ENCODE data around the gene KDM4F. TPM values are rescaled to one million over a fixed set of nuclear protein-coding genes. Genes with fewer than 3 reads are reported as not detected.
"Not testable (repeated sequence)": the region's sequence is repeated elsewhere in the genome, so short reads cannot be mapped to it uniquely, and the experiment has no call there.

KDM4F gene
- total and polyA plus RNA-seq, 2 of the 8 experiments (the other 6 are each of a cell fraction or from before 2014, with no cell fraction given): not detected

DNA sequence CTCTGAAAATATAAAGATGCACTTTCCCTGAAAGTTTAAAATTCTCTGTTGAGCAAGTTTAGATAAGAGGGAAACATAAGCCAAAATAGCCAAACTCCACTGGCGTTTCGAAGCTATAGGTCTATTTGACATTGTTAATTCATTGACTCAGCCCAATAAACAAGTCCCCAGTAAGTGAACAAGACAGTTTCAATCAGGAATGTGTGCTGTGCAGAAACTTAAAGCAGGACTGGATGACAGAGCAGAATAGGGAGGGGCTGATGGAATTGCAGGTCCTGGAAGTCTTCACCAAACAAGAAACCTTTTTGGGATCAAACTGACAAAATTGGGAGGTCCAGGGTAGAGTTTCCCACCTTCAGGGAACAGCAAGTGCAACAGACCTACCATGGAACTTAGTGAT is 33.1 kb upstream of the KDM4F start:
- ChIA-PET CTCF (ENCODE audit: partially characterized antibody) (interaction anchor here (0.6 kb wide), 1 partner anchor 104 kb away, joined by 3 read pairs; no protein-coding TSS in a partner anchor), POLR2A (ENCODE audit: partially characterized antibody) (no interaction called here)
- Histone ChIP-seq H3K27me3 (replicated peaks in 1 of 4; ENCODE audit: control insufficient read depth in 3 of 4, extremely low read depth in 1 of 4, insufficient read depth in 3 of 4, low read length in 3 of 4) (no peaks in the 10 kb centered on the region), H3K23me2 (ENCODE audit: low read depth, low read length) (no peaks in the 10 kb centered on the region), H3K9ac (replicated peaks in 1 of 4; ENCODE audit: extremely low read depth in 1 of 4, low read depth in 3 of 4, low read length in 3 of 4) (no peak overlapping the region), H3K18ac (ENCODE audit: extremely low read depth, low read length) (no peak overlapping the region), H2BK120ac (replicated peaks; ENCODE audit: low read depth, low read length) (no peak overlapping the region), H2BK12ac (ENCODE audit: low read depth, low read length) (no peak overlapping the region), H3K4me3 (ENCODE audit: extremely low read depth in 1 of 4, insufficient read depth in 2 of 4, low read depth in 3 of 4, low read length in 4 of 4) (no peak overlapping the region), H3K27ac (ENCODE audit: low read depth, low read length) (no peak overlapping the region), H3K14ac (ENCODE audit: insufficient read length) (no peak overlapping the region), H2BK5ac (ENCODE audit: low read depth, low read length) (no peak overlapping the region), H3K23ac (ENCODE audit: insufficient read length) (no peak overlapping the region), H3K4me1 (replicated peaks in 1 of 4; ENCODE audit: control insufficient read depth in 3 of 4, insufficient read depth in 4 of 4, low read length in 3 of 4) (no peaks in the 10 kb centered on the region), H3K56ac (replicated peaks; ENCODE audit: insufficient read length, low read depth, low read length) (no peak overlapping the region), H3K36me3 (ENCODE audit: control insufficient read depth in 2 of 4, insufficient read depth in 4 of 4, low read length in 3 of 4) (no peaks in the 10 kb centered on the region), H2AK5ac (ENCODE audit: low read depth, low read length) (no peak overlapping the region), H3K4me2 (ENCODE audit: insufficient read depth in 1 of 2, low read depth in 2 of 2, low read length in 2 of 2) (no peak overlapping the region), H4K20me1 (replicated peaks in 1 of 2; ENCODE audit: control insufficient read depth in 1 of 2, insufficient read depth in 2 of 2, low read length in 2 of 2) (no peaks in the 10 kb centered on the region), H3K4ac (replicated peaks; ENCODE audit: insufficient read length, low read depth, low read length) (no peak overlapping the region), H2BK20ac (ENCODE audit: low read length) (no peak overlapping the region), H4K5ac (ENCODE audit: insufficient read length, low read depth, low read length) (no peak overlapping the region), H2BK15ac (ENCODE audit: low read length) (no peak overlapping the region), H3K9me3 (ENCODE audit: insufficient read depth in 2 of 2, low read depth in 1 of 2, low read length in 1 of 2) (no peaks in the 10 kb centered on the region), H4K8ac (ENCODE audit: extremely low read depth, insufficient read depth, low read length) (no peak overlapping the region), H3K79me2 (ENCODE audit: control insufficient read depth in 1 of 2, insufficient read depth in 2 of 2, low read length in 2 of 2) (no peaks in the 10 kb centered on the region), H4K91ac (replicated peaks; ENCODE audit: insufficient read length, low read length) (no peak overlapping the region), H3K79me1 (ENCODE audit: low read depth, low read length) (no peaks in the 10 kb centered on the region), H2AFZ (ENCODE audit: low read length) (no peak overlapping the region)
- TF ChIP-seq RNF2 (IDR thresholded peaks at IDR 0.05; ENCODE audit: borderline replicate concordance, low read depth, low read length, missing control alignments, poor library complexity, severe bottlenecking) (no peak), POLR2AphosphoS5 (IDR thresholded peaks at IDR 0.05; ENCODE audit: low read depth, low read length) (no peak)
- FAIRE-seq (no peak), DNase-seq (ENCODE audit: low read depth in 1 of 2, low spot score in 2 of 2) (no peak)
- WGBS, 2 experiments (ENCODE audit: extremely low coverage in 1 of 2, insufficient coverage in 1 of 2, insufficient read length in 1 of 2, insufficient replicate concordance in 2 of 2, low coverage in 1 of 2, low lambda C conversion rate in 2 of 2, missing lambda C conversion rate in 1 of 2): 86% methylated on average over 2 of the region's 2 CpGs; no CpG with 5 or more reads in 1 of the 2 experiments

DNA sequence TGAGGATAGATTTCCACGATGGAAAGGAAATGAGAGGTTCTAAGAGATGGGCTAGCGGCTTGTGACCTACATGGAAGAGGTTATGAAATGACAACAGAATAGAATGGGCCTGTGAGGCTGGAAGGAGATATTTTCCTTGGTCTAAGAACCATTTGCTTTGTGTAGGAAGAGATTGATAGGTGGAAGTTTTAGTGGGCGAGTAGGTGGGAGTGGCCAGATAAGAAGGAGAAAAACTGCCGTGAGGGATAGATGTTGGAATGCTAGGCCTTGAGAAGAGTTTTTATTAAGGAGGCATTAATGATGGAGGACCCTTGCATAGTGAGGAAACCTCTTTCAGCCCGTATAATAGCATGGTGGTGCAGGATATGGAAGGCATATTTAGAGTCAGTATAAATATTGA is 27.8 kb upstream of the KDM4F start:
- DNase-seq (ENCODE audit: low read depth in 1 of 2, low spot score in 2 of 2); H2BK120ac ChIP-seq (replicated peaks; ENCODE audit: low read depth, low read length); H2AK5ac ChIP-seq (ENCODE audit: low read depth, low read length); H3K9me3 ChIP-seq (ENCODE audit: insufficient read depth in 2 of 2, low read depth in 1 of 2, low read length in 1 of 2); H3K9ac ChIP-seq (replicated peaks in 1 of 4; ENCODE audit: extremely low read depth in 1 of 4, low read depth in 3 of 4, low read length in 3 of 4); H3K4me2 ChIP-seq (ENCODE audit: insufficient read depth in 1 of 2, low read depth in 2 of 2, low read length in 2 of 2); H3K79me1 ChIP-seq (ENCODE audit: low read depth, low read length); FAIRE-seq; H4K20me1 ChIP-seq (replicated peaks in 1 of 2; ENCODE audit: control insufficient read depth in 1 of 2, insufficient read depth in 2 of 2, low read length in 2 of 2); H3K27me3 ChIP-seq (replicated peaks in 1 of 4; ENCODE audit: control insufficient read depth in 3 of 4, extremely low read depth in 1 of 4, insufficient read depth in 3 of 4, low read length in 3 of 4); H4K5ac ChIP-seq (ENCODE audit: insufficient read length, low read depth, low read length); H2BK20ac ChIP-seq (ENCODE audit: low read length); H4K8ac ChIP-seq (ENCODE audit: extremely low read depth, insufficient read depth, low read length); H3K4me3 ChIP-seq (ENCODE audit: extremely low read depth in 1 of 4, insufficient read depth in 2 of 4, low read depth in 3 of 4, low read length in 4 of 4); CTCF ChIA-PET (ENCODE audit: partially characterized antibody); H2BK15ac ChIP-seq (ENCODE audit: low read length); H3K27ac ChIP-seq (ENCODE audit: low read depth, low read length); H2AFZ ChIP-seq (ENCODE audit: low read length); H3K4me1 ChIP-seq (replicated peaks in 1 of 4; ENCODE audit: control insufficient read depth in 3 of 4, insufficient read depth in 4 of 4, low read length in 3 of 4); H3K14ac ChIP-seq (ENCODE audit: insufficient read length); H3K36me3 ChIP-seq (ENCODE audit: control insufficient read depth in 2 of 4, insufficient read depth in 4 of 4, low read length in 3 of 4); H4K91ac ChIP-seq (replicated peaks; ENCODE audit: insufficient read length, low read length); POLR2A ChIA-PET (ENCODE audit: partially characterized antibody); H3K23me2 ChIP-seq (ENCODE audit: low read depth, low read length); H2BK5ac ChIP-seq (ENCODE audit: low read depth, low read length); H3K18ac ChIP-seq (ENCODE audit: extremely low read depth, low read length); H3K79me2 ChIP-seq (ENCODE audit: control insufficient read depth in 1 of 2, insufficient read depth in 2 of 2, low read length in 2 of 2); H3K56ac ChIP-seq (replicated peaks; ENCODE audit: insufficient read length, low read depth, low read length); H2BK12ac ChIP-seq (ENCODE audit: low read depth, low read length); H3K23ac ChIP-seq (ENCODE audit: insufficient read length); H3K4ac ChIP-seq (replicated peaks; ENCODE audit: insufficient read length, low read depth, low read length): not testable (repeated sequence)
- WGBS, 2 experiments (ENCODE audit: extremely low coverage in 1 of 2, insufficient coverage in 1 of 2, insufficient read length in 1 of 2, insufficient replicate concordance in 2 of 2, low coverage in 1 of 2, low lambda C conversion rate in 2 of 2, missing lambda C conversion rate in 1 of 2): 91% methylated on average over 5 of the region's 5 CpGs; no CpG with 5 or more reads in 1 of the 2 experiments
